GM23338 (cell line): ENCODE measurements around the gene CST11. TPM values are rescaled to one million over a fixed set of nuclear protein-coding genes. Genes with fewer than 3 reads are reported as not detected.

ENCODE experiments used
- ATAC-seq: fragments of 200-7000 bp; cut with Tn5 transposase; 3 replicates; pipeline ENCODE4 v1.9.1; 2020
- DNase-seq: peaks from one replicate; pipeline ENCODE4 v3.0.0-alpha.2; 2015; ENCODE audit warnings: low spot score
- H2AFZ ChIP-seq: fragments of 200-600 bp; sonication (generic); 2 replicates; pipeline ENCODE4 v1.8.0; 2016; ENCODE audit warnings: antibody characterized with exemption, mild to moderate bottlenecking, moderate library complexity
- H3F3A ChIP-seq: fragments of 200-600 bp; sonication (generic); replicated peaks from 2 replicates; pipeline ENCODE4 v1.8.0; 2017; ENCODE audit warnings: antibody characterized with exemption, mixed run types, low read depth
- H3K27ac ChIP-seq: fragments of 200-600 bp; sonication (generic); 2 replicates; pipeline ENCODE4 v1.6.1; 2016; ENCODE audit warnings: low read depth
- H3K27me3 ChIP-seq: fragments of 200-600 bp; sonication (generic); 2 replicates; pipeline ENCODE4 v1.8.0; 2016; ENCODE audit warnings: mild to moderate bottlenecking, mixed run types, moderate library complexity; ENCODE audit not compliant: insufficient read depth
- H3K36me3 ChIP-seq: fragments of 200-600 bp; sonication (generic); 2 replicates; pipeline ENCODE4 v1.8.0; 2016; ENCODE audit warnings: mild to moderate bottlenecking; ENCODE audit not compliant: insufficient read depth
- H3K4me1 ChIP-seq: fragments of 200-600 bp; sonication (generic); 2 replicates; pipeline ENCODE4 v1.8.0; 2016; ENCODE audit warnings: mild to moderate bottlenecking, moderate library complexity; ENCODE audit not compliant: insufficient read depth
- H3K4me2 ChIP-seq: fragments of 200-600 bp; sonication (generic); 2 replicates; pipeline ENCODE4 v1.7.1; 2017; ENCODE audit warnings: mixed run types
- H3K4me3 ChIP-seq: fragments of 200-600 bp; sonication (generic); 2 replicates; pipeline ENCODE4 v1.6.1; 2016; ENCODE audit warnings: mixed run types
- H3K79me2 ChIP-seq: fragments of 200-600 bp; sonication (generic); replicated peaks from 2 replicates; pipeline ENCODE4 v1.8.0; 2017; ENCODE audit warnings: mild to moderate bottlenecking; ENCODE audit not compliant: insufficient read depth
- H3K9me2 ChIP-seq: fragments of 200-600 bp; sonication (generic); 2 replicates; pipeline ENCODE4 v1.8.0; 2017; ENCODE audit not compliant: insufficient read depth
- H4K20me1 ChIP-seq: fragments of 200-600 bp; sonication (generic); replicated peaks from 2 replicates; pipeline ENCODE4 v1.8.0; 2017; ENCODE audit warnings: mild to moderate bottlenecking; ENCODE audit not compliant: insufficient read depth
- H3K27ac Mint-ChIP-seq: 2 replicates; pipeline ENCODE4 v1.8.0; 2020; ENCODE audit warnings: inconsistent platforms, mild to moderate bottlenecking, moderate library complexity, mixed read lengths
- H3K27me3 Mint-ChIP-seq: 3 replicates; pipeline ENCODE4 v1.8.0; 2022; ENCODE audit warnings: low read depth, mild to moderate bottlenecking, moderate library complexity, mixed read lengths, inconsistent platforms; ENCODE audit not compliant: insufficient read depth, poor library complexity
- H3K36me3 Mint-ChIP-seq: 3 replicates; pipeline ENCODE4 v1.8.0; 2021; ENCODE audit warnings: low read depth, mild to moderate bottlenecking, inconsistent platforms, moderate library complexity, mixed read lengths
- H3K4me1 Mint-ChIP-seq: 3 replicates; pipeline ENCODE4 v1.8.0; 2020; ENCODE audit warnings: mild to moderate bottlenecking, inconsistent platforms, mixed read lengths
- H3K4me3 Mint-ChIP-seq: 3 replicates; pipeline ENCODE4 v1.8.0; 2021; ENCODE audit warnings: moderate library complexity, mild to moderate bottlenecking, inconsistent platforms, mixed read lengths
- H3K9me3 Mint-ChIP-seq: 3 replicates; pipeline ENCODE4 v1.8.0; 2020; ENCODE audit warnings: moderate library complexity, mild to moderate bottlenecking, inconsistent platforms, mixed read lengths
- CREB1 ChIP-seq: fragments of 250-450 bp; sonication (Bioruptor Pico); IDR thresholded peaks from 2 replicates; pipeline ENCODE4 v1.5.0; 2020; ENCODE audit warnings: low read depth, mild to moderate bottlenecking, moderate library complexity
- CTCF ChIP-seq, 2 experiments: fragments of 200-600 bp in 1 of 2; sonication (generic) in 1 of 2; conservative IDR thresholded peaks; 2 replicates each; pipeline versions ENCODE4 v1.5.1 to v1.6.1; 2016 to 2017; ENCODE audit warnings: antibody characterized with exemption in 2 of 2, low read depth in 2 of 2, mild to moderate bottlenecking in 2 of 2, moderate library complexity in 1 of 2
- ETS1 ChIP-seq: IDR thresholded peaks from 2 replicates; pipeline ENCODE4 v1.6.1; 2016; ENCODE audit warnings: antibody characterized with exemption
- EZH2 ChIP-seq: fragments of 200-600 bp; sonication (generic); IDR thresholded peaks from one replicate; pipeline ENCODE4 v1.8.0; 2017; ENCODE audit warnings: antibody characterized with exemption, mild to moderate bottlenecking, low read depth; ENCODE audit not compliant: unreplicated experiment
- EZH2phosphoT487 ChIP-seq: fragments of 200-600 bp; sonication (generic); IDR thresholded peaks from one replicate; pipeline ENCODE4 v1.8.1; 2018; ENCODE audit warnings: antibody characterized with exemption; ENCODE audit not compliant: unreplicated experiment
- JUNB ChIP-seq: IDR thresholded peaks from one replicate; pipeline ENCODE4 v1.6.1; 2016; ENCODE audit warnings: antibody characterized with exemption; ENCODE audit not compliant: unreplicated experiment
- NANOG ChIP-seq: IDR thresholded peaks from 2 replicates; pipeline ENCODE4 v1.6.1; 2016; ENCODE audit warnings: antibody characterized with exemption, borderline replicate concordance
- POLR2AphosphoS5 ChIP-seq: IDR thresholded peaks from 2 replicates; pipeline ENCODE4 v1.6.1; 2016; ENCODE audit warnings: antibody characterized with exemption, low read depth
- REST ChIP-seq: IDR thresholded peaks from one replicate; pipeline ENCODE4 v1.6.1; 2018; ENCODE audit warnings: antibody characterized with exemption; ENCODE audit not compliant: unreplicated experiment
- STAT1 ChIP-seq: IDR thresholded peaks from one replicate; pipeline ENCODE4 v1.6.1; 2016; ENCODE audit warnings: antibody characterized with exemption; ENCODE audit not compliant: unreplicated experiment
- ZNF114 ChIP-seq: fragments of 250-450 bp; sonication (Bioruptor Pico); IDR thresholded peaks from 2 replicates; pipeline ENCODE4 v1.5.0; 2020; ENCODE audit warnings: mild to moderate bottlenecking, moderate library complexity
- ZNF331 ChIP-seq: fragments of 250-450 bp; sonication (Bioruptor Pico); IDR thresholded peaks from 2 replicates; pipeline ENCODE4 v1.5.0; 2020; ENCODE audit warnings: low read depth, mild to moderate bottlenecking, moderate library complexity
- ZNF462 ChIP-seq: fragments of 250-450 bp; sonication (Bioruptor Pico); IDR thresholded peaks from 2 replicates; pipeline ENCODE4 v1.5.0; 2020; ENCODE audit warnings: mild to moderate bottlenecking, moderate library complexity
- polyA plus RNA-seq: library from polyadenylated mRNA; unstranded; fragments of >200 nt; fragmentation: Nextera tagmentation; extraction: Ambion mirVana; gene quantifications from 2 replicates; pipeline ENCODE4 v1.2.1, GENCODE V29; 2016
- total RNA-seq: library from RNA; depleted of rRNA; stranded (reverse); fragments of >200 nt; shearing (Covaris generic); gene quantifications from 2 replicates; pipeline ENCODE4 v1.2.3, GENCODE V29; 2014

CST11 gene
- total and polyA plus RNA-seq, 2 experiments from 2014 or later: not detected

- no peak for DNase-seq
- Histone ChIP-seq H3K4me3 (no peak overlapping the region), H3K9me2 (peaks cover 9% of the 10 kb centered on the region; the same call in 1 of the 2 replicates), H2AFZ (no peak overlapping the region), H3K36me3 (peaks cover 5% of the 10 kb centered on the region; the same call in 1 of the 2 replicates), H4K20me1 (no peaks in the 10 kb centered on the region), H3K27me3 (no peaks in the 10 kb centered on the region), H3K4me1 (peaks cover 4% of the 10 kb centered on the region; the same call in 1 of the 2 replicates), H3K27ac (no peak overlapping the region), H3F3A (no peaks in the 10 kb centered on the region), H3K79me2 (no peaks in the 10 kb centered on the region), H3K4me2 (no peak overlapping the region)
- Mint-ChIP-seq H3K27ac (no peak overlapping the region), H3K27me3 (peaks cover 4% of the 10 kb centered on the region), H3K36me3 (no peaks in the 10 kb centered on the region; the same call in 2 of the 3 replicates), H3K4me3 (no peak overlapping the region), H3K9me3 (peaks cover 8% of the 10 kb centered on the region; the same call in 1 of the 3 replicates), H3K4me1 (peaks cover 14% of the 10 kb centered on the region)
- no peak for TF ChIP-seq POLR2AphosphoS5
- TF ChIP-seq ZNF331 (CRISPR knock-in tag): no peak
- TF ChIP-seq EZH2: no peak
- no peak for TF ChIP-seq ETS1
- no peak for TF ChIP-seq CREB1 (CRISPR knock-in tag)
- no peak for TF ChIP-seq ZNF114 (CRISPR knock-in tag)
- TF ChIP-seq STAT1: no peak
- TF ChIP-seq CTCF (conservative IDR thresholded peaks at IDR 0.05; ENCODE audit: low read depth in 2 of 2): no peak
- TF ChIP-seq NANOG: no peak
- TF ChIP-seq EZH2phosphoT487: no peak
- TF ChIP-seq ZNF462: no peak
- TF ChIP-seq JUNB: no peak
- TF ChIP-seq REST: no peak
- no peak for ATAC-seq
These were observed 29.5 kb upstream of the CST11 start for GRCh38 chr20:23482138-23482537.
